Mononuclear cell (primary cell): ENCODE results near the gene ACSL3. TPM values are rescaled to one million over a fixed set of nuclear protein-coding genes. Genes with fewer than 3 reads are reported as not detected.

Experiments used
- H3K27me3 ChIP-seq: 2 replicates; pipeline ENCODE4 v1.6.0; 2011; ENCODE audit warnings: low read length, control low read depth; ENCODE audit not compliant: insufficient read depth
- H3K4me1 ChIP-seq: 2 replicates; pipeline ENCODE4 v1.5.1; 2011; ENCODE audit warnings: mild to moderate bottlenecking, low read length, control low read depth; ENCODE audit not compliant: insufficient read depth
- H3K4me3 ChIP-seq: 2 replicates; pipeline ENCODE4 v1.5.1; 2011; ENCODE audit warnings: mild to moderate bottlenecking, low read length, moderate library complexity
- H3K9me3 ChIP-seq: 2 replicates; pipeline ENCODE4 v1.5.1; 2011; ENCODE audit warnings: low read depth, mild to moderate bottlenecking, control low read depth, low read length
- total RNA-seq: library from RNA; depleted of rRNA; stranded (reverse); fragments of >200 nt; gene quantifications from one replicate; pipeline ENCODE4 v1.2.3, GENCODE V29; 2012

Gene ACSL3
- 64.6 TPM for total RNA-seq

DNA sequence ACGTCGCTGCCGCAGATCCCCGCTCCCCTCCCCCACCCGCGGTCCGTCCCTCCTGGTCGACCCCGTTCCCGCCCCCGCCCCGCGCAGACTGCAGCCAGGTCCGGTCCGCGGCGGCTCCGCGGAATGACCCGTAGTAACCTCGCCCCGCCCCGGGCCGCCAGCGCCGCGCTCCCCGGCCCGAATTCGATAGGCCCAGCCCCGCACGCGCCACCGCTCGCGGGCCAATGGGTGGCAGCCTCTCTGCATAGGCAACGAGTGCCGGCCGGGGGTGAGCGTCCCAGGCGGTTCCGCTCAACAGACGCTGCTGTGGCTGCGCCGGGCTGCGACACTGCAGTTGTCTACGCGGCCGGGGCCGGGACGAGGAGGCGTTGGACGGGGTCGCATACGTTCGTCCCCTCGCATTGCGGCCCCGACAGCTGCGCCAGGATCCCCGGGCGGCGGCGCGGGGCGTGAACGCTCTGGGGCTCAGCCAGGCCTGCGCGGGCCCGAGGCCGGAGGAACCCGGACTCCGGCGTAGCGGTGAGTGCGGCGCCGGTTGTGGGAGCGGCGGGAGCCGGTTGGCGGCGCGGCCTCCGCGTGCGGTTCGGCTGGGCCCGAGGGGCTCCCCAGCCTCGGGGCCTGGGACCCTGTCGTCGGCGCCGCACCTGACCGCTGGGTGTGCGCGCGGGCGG, at the start of gene ACSL3:
TSS of gene ACSL3 (plus strand) at position 297 of the 671 bp plus-strand sequence. CDS start 47,737 bp downstream, outside the sequence.
- H3K4me3 ChIP-seq = peak within 1 kb of the TSS; percentile 82

DNA sequence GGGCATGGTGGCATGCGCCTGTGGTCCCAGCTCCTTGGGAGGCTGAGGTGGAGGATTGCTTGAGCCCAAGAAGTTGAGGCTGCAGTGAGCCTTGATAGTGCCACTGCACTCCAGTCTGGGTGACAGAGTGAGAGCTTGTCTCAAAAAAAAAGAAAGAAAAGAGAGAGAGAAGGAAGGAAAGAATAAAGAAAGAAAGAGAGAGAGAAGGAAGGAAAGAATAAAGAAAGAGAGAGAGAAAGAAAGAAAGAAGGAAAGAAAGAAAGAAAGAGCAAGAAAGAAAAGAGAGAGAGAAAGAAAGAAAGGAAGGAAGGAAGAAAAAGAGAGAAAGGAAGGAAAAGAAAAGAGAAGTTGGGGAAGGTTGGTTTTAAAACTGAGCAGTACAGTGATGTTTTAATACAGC, 49.0 kb upstream of the ACSL3 start:
- Histone ChIP-seq H3K9me3 (no peaks in the 10 kb centered on the region), H3K27me3 (no peaks in the 10 kb centered on the region), H3K4me1 (peaks cover 8% of the 10 kb centered on the region), H3K4me3 (no peak overlapping the region)

More for the DNA sequence above, at the start of gene ACSL3:
- Histone ChIP-seq H3K27me3 (no peaks in the 10 kb centered on the region), H3K9me3 (no peaks in the 10 kb centered on the region), H3K4me1 (peaks cover 37% of the 10 kb centered on the region)

DNA sequence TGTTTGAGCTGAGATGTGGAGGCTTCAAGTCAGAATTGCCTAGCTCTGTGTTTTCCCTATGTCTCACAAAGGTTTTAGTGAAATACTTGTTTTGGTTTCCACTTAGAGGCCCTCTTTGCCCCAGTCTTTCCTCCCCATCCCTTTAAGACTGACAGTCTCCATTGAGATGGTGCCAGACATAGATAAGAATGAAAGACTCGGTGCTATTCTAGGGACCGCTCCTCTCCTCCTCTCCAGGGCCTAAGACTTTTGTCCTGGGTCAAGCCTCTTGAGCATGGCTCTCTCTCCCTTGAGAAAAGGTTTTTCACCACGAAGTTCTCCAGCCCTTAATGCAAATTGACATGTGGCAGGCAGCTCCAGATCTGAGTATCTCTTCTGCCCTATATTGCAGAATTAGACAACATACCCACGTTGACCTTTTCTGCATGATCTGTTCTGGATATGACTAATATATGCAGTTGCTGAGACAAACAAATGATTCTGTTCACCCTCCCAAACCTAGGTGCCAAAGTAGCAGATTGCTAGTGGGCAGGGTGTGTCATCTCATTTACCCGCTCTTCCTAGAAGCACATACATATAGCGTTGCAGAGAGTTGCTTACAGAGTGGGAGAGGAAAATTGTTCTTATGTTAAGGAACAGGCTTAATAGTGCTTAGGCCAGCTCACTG, 47.5 kb upstream of the ACSL3 start:
- Histone ChIP-seq H3K9me3 (no peaks in the 10 kb centered on the region), H3K4me3 (no peak overlapping the region), H3K27me3 (no peaks in the 10 kb centered on the region), H3K4me1 (peaks cover 4% of the 10 kb centered on the region)

DNA sequence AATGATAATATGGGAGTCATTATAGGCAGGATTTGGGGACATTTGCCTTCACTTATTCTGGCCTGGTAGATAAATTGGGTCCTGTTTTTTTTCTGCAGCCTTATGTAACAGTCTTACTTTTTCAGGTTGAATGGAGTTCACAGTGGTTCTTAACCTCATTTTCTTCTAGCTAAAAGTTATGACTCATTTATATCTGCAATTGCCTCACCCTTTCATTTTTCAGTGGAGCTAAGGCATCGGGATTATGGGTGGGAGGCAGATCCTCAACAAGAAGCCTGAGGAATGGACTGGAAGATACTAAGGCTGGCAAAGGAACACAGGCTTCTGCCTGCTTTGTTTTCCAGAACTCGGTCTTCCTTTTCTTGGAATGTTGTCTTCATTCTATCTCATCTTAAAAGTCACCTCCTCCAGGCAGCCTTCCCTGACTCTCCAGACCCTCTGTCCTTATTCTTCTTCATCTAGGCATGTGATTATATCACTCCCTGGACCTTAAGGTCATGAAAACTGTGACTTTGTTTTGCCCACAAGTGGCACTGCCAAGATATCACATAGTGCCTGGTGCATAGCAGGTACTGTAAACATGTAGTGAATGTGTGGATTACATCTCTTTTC, 41.0 kb upstream of the ACSL3 start:
- peaks cover 8% of the 10 kb centered on the region for H3K4me1 ChIP-seq
- H3K27me3 ChIP-seq = no peaks in the 10 kb centered on the region
- H3K4me3 ChIP-seq = no peak overlapping the region
- no peaks in the 10 kb centered on the region for H3K9me3 ChIP-seq

DNA sequence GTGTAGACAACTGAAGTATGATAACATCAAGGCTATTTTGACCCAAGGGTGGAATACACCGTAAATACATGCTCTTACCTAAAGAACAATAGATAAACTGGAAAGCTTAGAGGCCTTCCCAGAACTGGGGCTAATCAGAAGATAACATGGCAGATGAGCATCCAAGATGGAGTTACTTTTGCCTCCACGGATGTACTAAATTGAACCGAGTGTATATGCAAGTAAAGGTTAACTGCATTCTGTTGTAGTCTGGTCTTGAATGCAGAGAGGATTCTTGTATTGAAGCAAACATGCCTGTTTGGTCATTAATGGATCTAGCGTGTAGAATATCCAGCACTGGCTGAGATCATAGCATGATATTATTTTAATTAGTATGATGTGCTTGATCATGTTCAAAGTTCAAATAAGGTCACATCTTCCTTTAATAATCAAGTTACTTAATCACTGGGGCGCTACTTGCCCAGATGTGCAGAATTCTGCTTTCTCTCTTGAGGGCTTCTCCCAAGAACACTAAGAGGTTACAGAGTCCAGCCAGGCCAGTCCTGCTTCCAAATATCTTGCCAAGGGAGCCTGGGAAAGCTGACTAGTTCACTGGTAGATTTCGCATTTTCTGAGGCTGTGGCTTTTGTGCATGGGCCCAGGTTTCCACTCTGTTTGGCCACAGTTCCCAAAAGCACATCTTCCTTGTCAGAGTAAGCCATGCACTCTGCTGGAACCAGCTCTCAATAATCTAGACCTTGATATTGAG, 37.5 kb upstream of the ACSL3 start:
- Histone ChIP-seq H3K4me3 (no peak overlapping the region), H3K4me1 (peaks cover 8% of the 10 kb centered on the region), H3K27me3 (no peaks in the 10 kb centered on the region), H3K9me3 (no peaks in the 10 kb centered on the region)

DNA sequence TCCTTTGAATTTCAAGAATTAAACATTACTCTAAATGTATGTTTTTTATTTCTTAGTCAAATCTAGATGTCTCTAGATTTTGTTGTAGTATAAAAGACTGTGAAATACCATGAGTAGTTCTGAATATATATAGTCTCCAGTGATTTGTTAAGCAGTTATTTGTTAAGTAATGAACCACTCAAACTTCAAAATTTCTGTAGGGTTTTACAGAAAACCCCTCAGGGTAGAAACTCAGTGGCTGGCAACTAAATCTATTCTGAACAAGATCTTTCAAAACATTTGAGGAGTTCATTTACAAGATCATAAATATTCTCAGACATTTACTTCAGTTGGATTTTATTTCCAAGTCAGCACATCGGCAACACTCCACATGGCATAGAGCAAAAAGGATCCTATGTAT, 35.8 kb upstream of the ACSL3 start:
- peaks cover 8% of the 10 kb centered on the region for H3K4me1 ChIP-seq
- no peaks in the 10 kb centered on the region for H3K27me3 ChIP-seq
- H3K4me3 ChIP-seq = no peak overlapping the region
- H3K9me3 ChIP-seq = no peaks in the 10 kb centered on the region

DNA sequence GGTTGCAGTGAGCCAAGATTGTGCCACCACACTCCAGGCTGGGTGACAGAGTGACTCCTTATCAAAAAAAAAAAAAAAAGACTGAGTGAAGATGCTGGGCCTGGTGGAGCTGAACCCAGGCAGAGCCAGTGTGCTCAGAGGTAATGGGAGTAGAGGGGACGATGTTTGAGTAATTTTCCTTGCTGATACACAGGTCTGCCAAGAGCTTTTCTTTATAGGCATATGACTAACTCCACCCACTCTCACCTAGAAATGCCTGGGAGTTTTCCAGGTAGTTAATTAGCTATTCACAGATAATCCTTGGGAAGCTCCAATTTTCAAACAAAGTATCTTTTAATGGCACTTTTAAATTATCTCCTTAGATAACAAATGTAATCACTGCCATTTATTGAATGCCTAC, 33.4 kb upstream of the ACSL3 start:
- no peak overlapping the region for H3K4me3 ChIP-seq
- no peaks in the 10 kb centered on the region for H3K27me3 ChIP-seq
- H3K4me1 ChIP-seq = peaks cover 8% of the 10 kb centered on the region
- no peaks in the 10 kb centered on the region for H3K9me3 ChIP-seq

DNA sequence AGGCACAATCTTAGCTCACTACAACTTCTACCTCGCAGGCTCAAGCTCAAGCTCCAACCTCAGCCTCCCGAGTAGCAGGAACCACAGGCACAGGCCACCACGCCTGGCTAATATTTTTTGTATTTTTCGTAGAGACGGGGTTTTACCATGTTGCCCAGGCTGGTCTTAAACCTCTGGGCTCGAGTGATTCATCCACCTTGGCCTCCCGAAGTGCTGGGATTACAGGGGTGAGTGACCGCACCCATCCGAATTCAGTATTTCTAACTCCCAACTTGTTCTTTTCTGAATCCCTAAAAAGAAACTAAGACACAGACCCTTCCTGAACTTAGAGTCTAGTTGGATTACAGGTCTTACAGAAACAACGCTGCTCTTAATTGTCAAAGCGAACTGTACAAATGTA, 32.3 kb upstream of the ACSL3 start:
- no peak overlapping the region for H3K4me3 ChIP-seq
- H3K9me3 ChIP-seq = no peaks in the 10 kb centered on the region
- peaks cover 4% of the 10 kb centered on the region for H3K4me1 ChIP-seq
- no peaks in the 10 kb centered on the region for H3K27me3 ChIP-seq

DNA sequence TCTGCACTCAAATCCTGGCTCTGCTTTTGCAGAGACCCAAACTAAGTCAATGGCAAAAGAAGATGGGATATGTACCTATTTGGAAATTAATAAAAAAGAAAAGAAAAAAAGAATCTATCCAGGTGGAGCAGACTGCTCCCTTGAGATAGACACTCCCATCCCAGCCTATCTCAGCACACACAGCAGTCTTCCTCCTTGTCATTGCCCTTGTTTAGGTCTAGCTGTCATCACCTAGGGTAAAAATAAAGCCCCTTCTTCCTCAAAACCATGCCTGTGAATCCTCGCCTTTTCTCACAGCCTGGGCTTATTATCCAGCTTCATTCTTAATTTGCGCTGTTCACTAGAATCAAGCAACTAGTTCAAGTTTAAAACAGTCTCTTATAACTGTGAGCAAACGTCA, 30.7 kb upstream of the ACSL3 start:
- Histone ChIP-seq H3K9me3 (no peaks in the 10 kb centered on the region), H3K4me1 (no peaks in the 10 kb centered on the region), H3K4me3 (no peak overlapping the region), H3K27me3 (no peaks in the 10 kb centered on the region)

DNA sequence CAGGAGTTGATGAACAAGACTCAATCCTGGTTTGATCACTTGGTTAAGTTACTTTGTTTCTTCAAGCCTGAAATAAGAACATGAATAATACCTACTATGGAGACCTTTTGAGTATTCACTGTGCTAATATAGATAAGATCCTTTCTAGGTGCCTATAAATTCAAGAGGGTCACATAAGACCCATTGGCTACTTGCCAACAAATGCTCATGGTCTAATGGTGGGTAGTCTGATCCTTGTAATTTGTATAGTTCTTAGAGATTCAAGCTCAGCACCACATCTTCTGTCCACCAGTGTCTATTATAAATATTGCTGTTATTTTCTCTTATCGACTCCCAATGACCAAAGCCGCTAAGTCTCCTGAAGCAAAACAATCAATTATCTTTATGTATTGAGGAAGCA, 27.4 kb upstream of the ACSL3 start:
- Histone ChIP-seq H3K9me3 (no peaks in the 10 kb centered on the region), H3K4me3 (no peak overlapping the region), H3K27me3 (no peaks in the 10 kb centered on the region), H3K4me1 (no peaks in the 10 kb centered on the region)

DNA sequence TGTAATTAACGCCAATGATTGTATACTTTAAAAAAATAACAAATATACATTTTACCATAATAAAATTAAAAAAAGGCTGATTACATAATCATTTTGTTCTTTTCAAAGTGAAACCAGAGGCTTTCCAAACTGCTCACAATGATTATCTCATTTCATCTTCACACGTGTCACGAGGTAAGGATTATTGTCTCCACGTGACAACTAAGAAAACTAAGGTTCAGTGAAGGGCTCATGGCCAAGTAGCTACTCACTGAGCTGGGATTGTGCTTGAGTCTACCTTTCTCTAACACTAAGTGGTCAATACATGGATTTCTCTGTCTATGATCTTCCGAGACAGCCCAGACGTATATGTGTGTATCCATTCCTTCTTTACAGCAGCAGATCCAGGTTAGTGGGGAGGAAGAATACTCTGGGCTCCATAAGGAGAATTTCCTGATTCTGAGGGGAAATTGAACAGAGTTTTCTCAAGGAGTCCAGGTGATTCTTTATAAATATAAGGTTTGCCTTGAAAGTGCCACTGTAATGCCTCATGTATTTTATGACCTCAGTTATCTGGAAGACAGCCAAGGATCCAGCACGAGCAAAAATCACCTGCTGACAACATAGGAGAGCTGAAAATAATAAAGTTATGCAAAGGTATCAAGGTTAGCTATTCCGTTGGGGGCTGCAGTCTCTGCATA, 25.6 kb upstream of the ACSL3 start:
- H3K9me3 ChIP-seq = no peaks in the 10 kb centered on the region
- H3K4me1 ChIP-seq = no peaks in the 10 kb centered on the region
- H3K27me3 ChIP-seq = no peaks in the 10 kb centered on the region
- H3K4me3 ChIP-seq = no peak overlapping the region

DNA sequence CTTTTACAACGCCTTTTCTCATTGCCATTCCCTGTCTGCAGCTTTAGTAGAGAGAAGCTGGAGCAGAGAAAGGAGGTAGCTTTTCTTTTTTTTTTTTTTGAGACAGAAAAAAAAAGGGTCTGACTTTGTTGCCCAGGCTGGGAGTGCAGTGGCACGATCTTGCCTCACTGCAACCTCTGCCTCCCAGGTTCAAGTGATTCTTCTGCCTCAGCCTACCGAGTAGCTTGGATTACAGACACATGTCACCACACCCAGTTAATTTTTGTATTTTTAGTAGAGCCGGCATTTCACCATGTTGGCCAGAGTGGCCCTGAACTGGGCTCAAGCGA, 25.0 kb upstream of the ACSL3 start:
- no peaks in the 10 kb centered on the region for H3K4me1 ChIP-seq
- no peak overlapping the region for H3K4me3 ChIP-seq
- H3K9me3 ChIP-seq = no peaks in the 10 kb centered on the region
- no peaks in the 10 kb centered on the region for H3K27me3 ChIP-seq

DNA sequence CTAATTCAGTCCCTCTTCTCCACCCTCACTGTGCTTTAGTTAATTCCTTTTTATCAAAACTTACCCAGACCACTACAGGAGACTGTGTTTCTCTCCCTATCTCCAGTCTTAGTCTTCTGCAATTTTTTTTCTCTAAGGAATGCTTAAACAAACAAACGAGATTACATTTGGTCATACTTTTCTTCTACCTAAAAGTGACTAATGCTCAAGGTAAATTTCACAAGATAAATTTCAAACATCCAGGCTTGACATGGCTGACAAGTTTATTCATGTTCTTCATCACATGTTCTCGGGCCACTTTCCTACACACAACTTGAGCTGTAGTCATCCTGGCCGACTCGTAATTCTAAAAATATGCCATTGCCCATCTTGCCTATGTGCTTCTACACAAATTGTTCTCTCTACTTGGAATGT, 23.2 kb upstream of the ACSL3 start:
- H3K4me1 ChIP-seq = peaks cover 17% of the 10 kb centered on the region
- no peak overlapping the region for H3K4me3 ChIP-seq
- H3K9me3 ChIP-seq = no peaks in the 10 kb centered on the region
- H3K27me3 ChIP-seq = no peaks in the 10 kb centered on the region

DNA sequence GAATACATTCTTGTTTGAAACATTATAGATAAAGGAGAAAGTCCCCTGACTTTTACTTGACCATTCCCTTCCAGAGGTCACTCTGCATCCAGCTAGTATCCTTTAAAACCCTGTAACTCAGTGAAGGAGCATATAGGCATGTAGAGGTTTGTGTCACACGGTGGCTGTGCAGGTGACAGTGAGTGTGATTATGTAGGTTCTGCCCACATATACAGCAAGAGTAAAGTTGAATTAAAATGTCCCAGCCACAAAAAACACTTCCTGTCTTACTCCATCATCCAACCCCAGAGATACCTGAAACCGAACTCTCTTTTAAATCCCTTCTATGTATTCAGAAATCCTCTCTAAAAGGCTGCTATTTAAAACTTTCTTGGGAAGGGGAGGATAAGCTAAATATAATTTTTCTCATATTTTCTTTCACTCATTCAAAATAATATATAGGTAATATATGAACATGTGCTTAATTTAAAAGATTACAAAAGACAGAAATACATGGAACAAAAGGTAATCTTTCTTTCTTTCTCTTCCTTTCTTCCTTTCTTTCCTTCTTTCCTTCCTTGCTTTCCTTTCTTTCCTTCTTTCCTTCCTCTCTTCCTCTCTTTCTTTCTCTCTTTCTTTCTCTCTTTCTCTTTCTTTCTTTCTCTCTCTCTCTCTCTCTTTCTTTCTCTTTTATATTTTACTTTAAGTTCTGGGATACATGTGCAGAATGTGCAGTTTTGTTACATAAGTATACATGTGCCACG, 20.6 kb upstream of the ACSL3 start:
- Histone ChIP-seq H3K4me1 (peaks cover 38% of the 10 kb centered on the region), H3K9me3 (no peaks in the 10 kb centered on the region), H3K27me3 (no peaks in the 10 kb centered on the region), H3K4me3 (no peak overlapping the region)
